SK-N-SH (cell line): ENCODE measurements around the gene DUSP5. TPM values are rescaled to one million over a fixed set of nuclear protein-coding genes. Genes with fewer than 3 reads are reported as not detected.

Experiments used
- CTCF ChIA-PET: fragments of 300-600, 350-600 bp; formaldehyde crosslinking; extraction: SDS; loops from one replicate; lab custom pipeline; 2021; lab: Yijun Ruan, JAX
- POLR2A ChIA-PET: fragments of 350-600 bp; sonication (Branson Sonifier 250); formaldehyde crosslinking; extraction: SDS; loops from one replicate; lab custom pipeline; 2020; ENCODE audit warnings: antibody characterized with exemption, inconsistent platforms; lab: Yijun Ruan, JAX
- DNase-seq: peaks from one replicate; pipeline ENCODE4 v3.0.0; 2012
- H2AFZ ChIP-seq: fragments of 200-600 bp; sonication (generic); 2 replicates; pipeline ENCODE4 v1.8.1; 2016; ENCODE audit warnings: antibody characterized with exemption, mild to moderate bottlenecking, low read depth
- H3F3A ChIP-seq: fragments of 200-600 bp; sonication (generic); replicated peaks from 2 replicates; pipeline ENCODE3; 2016; ENCODE audit warnings: antibody characterized with exemption, mild to moderate bottlenecking; ENCODE audit not compliant: insufficient read depth
- H3K27ac ChIP-seq, 2 experiments: fragments of 200-500 bp in 1 of 2; fragments of 200-600 bp in 1 of 2; sonication (Bioruptor generic) in 1 of 2; sonication (generic), shearing (Covaris generic) in 1 of 2; 2 replicates each; pipeline versions ENCODE4 v1.5.1 to v1.6.1; 2014 to 2016; ENCODE audit warnings: low read depth in 2 of 2, inconsistent platforms in 1 of 2, low read length in 1 of 2, mild to moderate bottlenecking in 1 of 2, mixed read lengths in 1 of 2
- H3K27me3 ChIP-seq: fragments of 200-600 bp; sonication (generic), shearing (Covaris generic); 2 replicates; pipeline ENCODE4 v1.6.1; 2016; ENCODE audit warnings: mixed run types; ENCODE audit not compliant: insufficient read depth
- H3K36me3 ChIP-seq, 2 experiments: fragments of 200-500 bp in 1 of 2; fragments of 200-600 bp in 1 of 2; sonication (Bioruptor generic) in 1 of 2; sonication (generic) in 1 of 2; replicated peaks in 1 of 2; 2 replicates each; pipeline versions ENCODE3 to v1.5.1; 2014 to 2016; ENCODE audit warnings: low read length in 1 of 2, mild to moderate bottlenecking in 1 of 2; ENCODE audit not compliant: insufficient read depth in 2 of 2, control insufficient read depth in 1 of 2
- H3K4me1 ChIP-seq, 2 experiments: fragments of 200-500 bp in 1 of 2; fragments of 200-600 bp in 1 of 2; sonication (Bioruptor generic) in 1 of 2; sonication (generic), shearing (Covaris generic) in 1 of 2; 2 replicates each; pipeline versions ENCODE4 v1.5.1 to v1.6.1; 2014 to 2016; ENCODE audit warnings: low read depth in 1 of 2, low read length in 1 of 2, mixed run types in 1 of 2; ENCODE audit not compliant: insufficient read depth in 2 of 2, control insufficient read depth in 1 of 2
- H3K4me2 ChIP-seq: fragments of 200-600 bp; sonication (generic), shearing (Covaris generic); 2 replicates; pipeline ENCODE4 v1.6.1; 2017; ENCODE audit warnings: mixed run types
- H3K4me3 ChIP-seq, 2 experiments: fragments of 200-500 bp in 1 of 2; fragments of 200-600 bp in 1 of 2; sonication (Bioruptor generic) in 1 of 2; sonication (generic), shearing (Covaris generic) in 1 of 2; 2 replicates each; pipeline versions ENCODE4 v1.5.1 to v1.8.1; 2014 to 2016; ENCODE audit warnings: low read depth in 2 of 2, inconsistent platforms in 1 of 2, low read length in 1 of 2, mild to moderate bottlenecking in 1 of 2, mixed read lengths in 1 of 2, moderate library complexity in 1 of 2
- H3K79me2 ChIP-seq: fragments of 200-600 bp; sonication (generic); 2 replicates; pipeline ENCODE4 v1.8.1; 2017; ENCODE audit warnings: mild to moderate bottlenecking; ENCODE audit not compliant: insufficient read depth
- H3K9ac ChIP-seq: fragments of 200-600 bp; sonication (generic); 2 replicates; pipeline ENCODE4 v1.6.1; 2017; ENCODE audit warnings: mixed run types
- H3K9me2 ChIP-seq: fragments of 200-600 bp; sonication (generic); 2 replicates; pipeline ENCODE4 v1.6.1; 2017; ENCODE audit warnings: mixed run types
- H3K9me3 ChIP-seq: fragments of 200-600 bp; sonication (generic); 2 replicates; pipeline ENCODE4 v1.6.1; 2017; ENCODE audit warnings: mixed run types, mild to moderate bottlenecking, moderate library complexity
- H4K20me1 ChIP-seq: fragments of 200-600 bp; sonication (generic); 2 replicates; pipeline ENCODE4 v1.6.1; 2017; ENCODE audit warnings: mild to moderate bottlenecking, mixed run types; ENCODE audit not compliant: insufficient read depth
- EP300 ChIP-seq, 2 experiments: IDR thresholded peaks; 2 replicates each; pipeline versions ENCODE4 v1.4.0 to v1.6.1; 2012; ENCODE audit warnings: borderline replicate concordance in 1 of 2, low read depth in 1 of 2, low read length in 1 of 2
- FOSL2 ChIP-seq: IDR thresholded peaks from 2 replicates; pipeline ENCODE4 v1.4.0; 2012; ENCODE audit warnings: low read depth, mild to moderate bottlenecking, moderate library complexity, borderline replicate concordance
- FOXJ3 ChIP-seq: sonication (generic); formaldehyde crosslinking; IDR thresholded peaks from 2 replicates; pipeline ENCODE4 v1.5.1; 2020; ENCODE audit warnings: mild to moderate bottlenecking, missing genetic modification reagents
- FOXM1 ChIP-seq: IDR thresholded peaks from 2 replicates; pipeline ENCODE4 v1.4.0; 2012; ENCODE audit warnings: low read depth, mild to moderate bottlenecking
- GABPA ChIP-seq: IDR thresholded peaks from 2 replicates; pipeline ENCODE4 v1.4.0; 2012; ENCODE audit warnings: low read depth, mild to moderate bottlenecking
- JUND ChIP-seq: IDR thresholded peaks from 2 replicates; pipeline ENCODE4 v1.4.0; 2012
- MXI1 ChIP-seq: IDR thresholded peaks from 2 replicates; pipeline ENCODE4 v1.6.1; 2012; ENCODE audit warnings: mild to moderate bottlenecking, low read depth, low read length, improper control_type of control experiment
- POLR2AphosphoS5 ChIP-seq: IDR thresholded peaks from 2 replicates; pipeline ENCODE4 v1.6.1; 2012; ENCODE audit warnings: low read depth, low read length
- RAD21 ChIP-seq: IDR thresholded peaks from 2 replicates; pipeline ENCODE4 v1.6.1; 2012; ENCODE audit warnings: mild to moderate bottlenecking, low read length
- RFX5 ChIP-seq: IDR thresholded peaks from 2 replicates; pipeline ENCODE4 v1.6.1; 2012; ENCODE audit warnings: mild to moderate bottlenecking, improper control_type of control experiment, low read length
- SIN3A ChIP-seq: IDR thresholded peaks from 2 replicates; pipeline ENCODE4 v1.6.1; 2012; ENCODE audit warnings: low read depth, mild to moderate bottlenecking, low read length, moderate library complexity, borderline replicate concordance
- TAF1 ChIP-seq: IDR thresholded peaks from 2 replicates; pipeline ENCODE4 v1.6.1; 2012; ENCODE audit warnings: low read depth, mild to moderate bottlenecking, low read length, moderate library complexity, borderline replicate concordance
- YY1 ChIP-seq: IDR thresholded peaks from 2 replicates; pipeline ENCODE4 v1.4.0; 2012; ENCODE audit warnings: low read depth, mild to moderate bottlenecking
- WGBS: methylation state at CpG from one replicate; pipeline ENCODE4 v1.1.6; 2017; ENCODE audit warnings: low lambda C conversion rate; 5-methylcytosine and 5-hydroxymethylcytosine counted together
- polyA plus RNA-seq, 3 experiments: library from polyadenylated mRNA; depleted of rRNA; stranded (reverse); fragments of >200 nt; gene quantifications; 2 replicates each; pipeline ENCODE4 v1.2.3, GENCODE V29; 2012
- TF ChIP-seq, protein P1 (sequence below): IDR thresholded peaks from 2 replicates; pipeline ENCODE4 v1.6.1; 2012; ENCODE audit warnings: mild to moderate bottlenecking, low read depth, low read length, moderate library complexity
- TF ChIP-seq, protein P2 (sequence below): fragments of 150-350 bp; IDR thresholded peaks from 2 replicates; pipeline ENCODE4 v1.6.1; 2017; ENCODE audit warnings: antibody characterized with exemption, low read length, low read depth, borderline replicate concordance
- TF ChIP-seq, protein P3 (sequence below): IDR thresholded peaks from 2 replicates; pipeline ENCODE4 v1.4.0; 2012; ENCODE audit warnings: low read depth, borderline replicate concordance
- TF ChIP-seq, protein P4 (sequence below): IDR thresholded peaks from 2 replicates; pipeline ENCODE4 v1.4.0; 2012; ENCODE audit warnings: low read depth

Gene DUSP5
- polyA plus RNA-seq, 1 of the 3 experiments (the other 2 are of a cell fraction) = 52.0 TPM

DNA sequence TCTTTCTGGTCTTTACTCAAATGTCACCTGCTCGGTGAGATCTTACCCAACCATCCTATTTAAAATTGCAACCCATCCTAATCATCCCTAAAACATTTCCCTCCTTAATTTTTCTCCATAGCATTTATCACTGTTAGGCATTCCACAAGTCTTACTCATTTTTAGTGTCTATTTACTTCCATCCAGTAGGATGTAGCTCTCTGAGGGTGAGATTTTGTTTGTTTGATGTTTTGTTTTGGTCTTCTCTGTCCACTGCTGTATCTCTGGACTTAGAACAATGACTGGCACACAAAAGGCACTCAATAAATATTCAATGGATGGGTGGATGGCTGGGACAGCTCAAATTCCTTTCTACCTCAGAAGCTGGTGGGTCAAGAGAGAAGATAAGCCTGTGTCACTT, 15.8 kb upstream of the DUSP5 start:
- CTCF ChIA-PET = no interaction called here
- TF ChIP-seq TAF1 (no peak), RAD21 (no peak), FOSL2 (peak; percentile 24; the same call in 1 of the 2 replicates), MXI1 (no peak), JUND (0 out of 2 replicates have a peak, but pooled peaks have one; percentile 26), POLR2AphosphoS5 (no peak)
- TF ChIP-seq, protein P1, sequence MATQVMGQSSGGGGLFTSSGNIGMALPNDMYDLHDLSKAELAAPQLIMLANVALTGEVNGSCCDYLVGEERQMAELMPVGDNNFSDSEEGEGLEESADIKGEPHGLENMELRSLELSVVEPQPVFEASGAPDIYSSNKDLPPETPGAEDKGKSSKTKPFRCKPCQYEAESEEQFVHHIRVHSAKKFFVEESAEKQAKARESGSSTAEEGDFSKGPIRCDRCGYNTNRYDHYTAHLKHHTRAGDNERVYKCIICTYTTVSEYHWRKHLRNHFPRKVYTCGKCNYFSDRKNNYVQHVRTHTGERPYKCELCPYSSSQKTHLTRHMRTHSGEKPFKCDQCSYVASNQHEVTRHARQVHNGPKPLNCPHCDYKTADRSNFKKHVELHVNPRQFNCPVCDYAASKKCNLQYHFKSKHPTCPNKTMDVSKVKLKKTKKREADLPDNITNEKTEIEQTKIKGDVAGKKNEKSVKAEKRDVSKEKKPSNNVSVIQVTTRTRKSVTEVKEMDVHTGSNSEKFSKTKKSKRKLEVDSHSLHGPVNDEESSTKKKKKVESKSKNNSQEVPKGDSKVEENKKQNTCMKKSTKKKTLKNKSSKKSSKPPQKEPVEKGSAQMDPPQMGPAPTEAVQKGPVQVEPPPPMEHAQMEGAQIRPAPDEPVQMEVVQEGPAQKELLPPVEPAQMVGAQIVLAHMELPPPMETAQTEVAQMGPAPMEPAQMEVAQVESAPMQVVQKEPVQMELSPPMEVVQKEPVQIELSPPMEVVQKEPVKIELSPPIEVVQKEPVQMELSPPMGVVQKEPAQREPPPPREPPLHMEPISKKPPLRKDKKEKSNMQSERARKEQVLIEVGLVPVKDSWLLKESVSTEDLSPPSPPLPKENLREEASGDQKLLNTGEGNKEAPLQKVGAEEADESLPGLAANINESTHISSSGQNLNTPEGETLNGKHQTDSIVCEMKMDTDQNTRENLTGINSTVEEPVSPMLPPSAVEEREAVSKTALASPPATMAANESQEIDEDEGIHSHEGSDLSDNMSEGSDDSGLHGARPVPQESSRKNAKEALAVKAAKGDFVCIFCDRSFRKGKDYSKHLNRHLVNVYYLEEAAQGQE = no peak
- TF ChIP-seq, all 33 proteins: peak for 2
- no peaks in the 10 kb centered on the region; a peak in 1 of 4 replicates for H3K4me1 ChIP-seq
- no peaks in the 10 kb centered on the region for H3K36me3 ChIP-seq
- no peak for DNase-seq
- WGBS = 11% methylated on average over 1 of the region's 1 CpG
- no peaks in the 10 kb centered on the region for H3K9me2 ChIP-seq
- no peak overlapping the region for H3K9ac ChIP-seq
- H4K20me1 ChIP-seq = no peaks in the 10 kb centered on the region
- no peak overlapping the region for H3K4me2 ChIP-seq
- H3K27me3 ChIP-seq = no peaks in the 10 kb centered on the region
- no peak overlapping the region for H3K4me3 ChIP-seq
- no peaks in the 10 kb centered on the region for H3F3A ChIP-seq
- H3K9me3 ChIP-seq = no peaks in the 10 kb centered on the region
- H2AFZ ChIP-seq = no peak overlapping the region
- POLR2A ChIA-PET = no interaction called here
- H3K27ac ChIP-seq = no peak overlapping the region
- H3K79me2 ChIP-seq = no peaks in the 10 kb centered on the region

DNA sequence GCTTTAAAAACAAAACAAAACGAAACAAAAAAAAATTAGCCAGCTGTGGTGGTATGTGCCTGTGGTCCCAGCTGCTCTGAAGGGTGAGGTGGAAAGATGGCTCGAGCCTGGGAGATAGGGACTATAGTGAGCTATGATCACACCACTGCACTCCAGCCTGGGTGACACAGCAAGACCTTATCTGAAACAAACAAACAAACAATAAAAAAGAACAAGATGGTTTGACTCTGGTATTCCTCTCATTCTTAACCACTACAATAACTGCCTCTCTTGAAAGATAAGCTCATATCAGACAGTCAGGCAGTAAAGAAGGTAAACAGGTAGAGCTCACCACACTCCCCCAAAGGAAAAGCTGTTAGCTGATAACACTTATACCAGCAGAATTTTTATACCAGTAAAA, 14.1 kb upstream of the DUSP5 start:
- H3K9ac ChIP-seq = no peak overlapping the region
- H4K20me1 ChIP-seq = no peaks in the 10 kb centered on the region
- no peak for TF ChIP-seq EP300 (IDR thresholded peaks at IDR 0.05; ENCODE audit: borderline replicate concordance in 1 of 2, low read depth in 1 of 2, low read length in 1 of 2)
- TF ChIP-seq, protein P2, sequence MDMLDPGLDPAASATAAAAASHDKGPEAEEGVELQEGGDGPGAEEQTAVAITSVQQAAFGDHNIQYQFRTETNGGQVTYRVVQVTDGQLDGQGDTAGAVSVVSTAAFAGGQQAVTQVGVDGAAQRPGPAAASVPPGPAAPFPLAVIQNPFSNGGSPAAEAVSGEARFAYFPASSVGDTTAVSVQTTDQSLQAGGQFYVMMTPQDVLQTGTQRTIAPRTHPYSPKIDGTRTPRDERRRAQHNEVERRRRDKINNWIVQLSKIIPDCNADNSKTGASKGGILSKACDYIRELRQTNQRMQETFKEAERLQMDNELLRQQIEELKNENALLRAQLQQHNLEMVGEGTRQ = no peak
- TF ChIP-seq RFX5 = no peak
- TF ChIP-seq SIN3A = no peak
- TF ChIP-seq FOXJ3 (CRISPR knock-in tag) = no peak
- TF ChIP-seq, protein P1 = no peak
- TF ChIP-seq, protein P3, sequence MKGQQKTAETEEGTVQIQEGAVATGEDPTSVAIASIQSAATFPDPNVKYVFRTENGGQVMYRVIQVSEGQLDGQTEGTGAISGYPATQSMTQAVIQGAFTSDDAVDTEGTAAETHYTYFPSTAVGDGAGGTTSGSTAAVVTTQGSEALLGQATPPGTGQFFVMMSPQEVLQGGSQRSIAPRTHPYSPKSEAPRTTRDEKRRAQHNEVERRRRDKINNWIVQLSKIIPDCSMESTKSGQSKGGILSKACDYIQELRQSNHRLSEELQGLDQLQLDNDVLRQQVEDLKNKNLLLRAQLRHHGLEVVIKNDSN = no peak
- TF ChIP-seq, protein P4, sequence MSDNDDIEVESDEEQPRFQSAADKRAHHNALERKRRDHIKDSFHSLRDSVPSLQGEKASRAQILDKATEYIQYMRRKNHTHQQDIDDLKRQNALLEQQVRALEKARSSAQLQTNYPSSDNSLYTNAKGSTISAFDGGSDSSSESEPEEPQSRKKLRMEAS = no peak
- TF ChIP-seq GABPA = no peak
- TF ChIP-seq YY1 = no peak
- TF ChIP-seq FOXM1 = no peak
- 75% methylated on average over 2 of the region's 2 CpGs for WGBS
- no peaks in the 10 kb centered on the region for H3F3A ChIP-seq
- no peaks in the 10 kb centered on the region for H3K9me3 ChIP-seq
- no peak for DNase-seq
- no peak overlapping the region for H3K27ac ChIP-seq
- no peak overlapping the region for H2AFZ ChIP-seq
- no peaks in the 10 kb centered on the region for H3K9me2 ChIP-seq
- H3K36me3 ChIP-seq = no peaks in the 10 kb centered on the region
- ChIA-PET POLR2A (no interaction called here), CTCF (no interaction called here)
- peaks cover 0 to 13% of the 10 kb centered on the region in 2 experiments; a peak in 3 of 4 replicates for H3K4me1 ChIP-seq
- H3K27me3 ChIP-seq = no peaks in the 10 kb centered on the region
- H3K79me2 ChIP-seq = no peaks in the 10 kb centered on the region
- no peak overlapping the region for H3K4me3 ChIP-seq
- H3K4me2 ChIP-seq = no peak overlapping the region
